Colon (tissue), 2 donors: ENCODE results near the gene FIBP.
"Not testable (repeated sequence)": the region's sequence is repeated elsewhere in the genome, so short reads cannot be mapped to it uniquely, and the experiment has no call there.

Source experiments
- FAIRE-seq: peaks from 2 replicates; lab custom pipeline; 2012; peaks lifted over from hg19 to GRCh38; lab: Jason Lieb, UNC
- donor health status: control.
- donor health status: control.

The FIBP gene

DNA sequence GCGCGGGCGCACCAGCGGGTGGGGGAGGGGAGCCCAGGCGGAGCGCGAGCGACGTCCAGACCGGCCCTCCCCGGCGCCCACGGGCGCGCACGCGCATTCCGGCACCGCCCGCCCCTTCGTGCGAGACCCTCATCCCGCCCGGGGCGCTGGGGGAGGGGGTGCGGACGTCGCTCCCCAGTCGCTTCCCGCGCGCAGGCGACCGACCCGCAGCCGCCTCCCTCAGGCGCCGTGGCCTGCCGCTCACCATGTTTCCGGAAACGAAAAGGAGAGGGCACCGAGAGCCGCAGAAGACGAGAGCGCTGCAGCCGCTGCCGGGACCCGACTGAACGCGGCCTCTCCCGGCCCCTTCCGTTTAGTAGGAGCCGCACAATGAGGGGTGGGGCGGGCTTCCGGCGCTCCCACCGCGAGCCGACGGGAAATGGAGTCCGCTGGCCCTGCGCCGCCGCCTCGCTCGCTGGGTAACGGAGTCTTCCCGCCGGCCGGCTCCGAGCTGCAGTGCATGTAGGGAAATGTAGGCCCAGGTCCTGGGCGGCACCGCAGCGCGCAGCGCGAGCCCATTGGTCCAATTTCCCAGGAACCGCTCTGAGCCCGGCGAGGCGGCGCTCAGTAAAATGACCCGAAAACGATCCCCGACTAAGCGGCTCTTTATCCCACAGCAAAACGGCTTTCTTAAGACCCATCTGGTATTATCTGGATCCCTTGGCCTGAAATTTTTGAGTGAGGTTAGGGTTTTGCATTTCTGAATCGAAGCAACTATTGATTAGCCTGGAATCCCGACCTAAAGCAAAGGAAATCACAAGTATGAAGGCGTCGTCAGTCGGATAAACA is 30.2 kb downstream of the FIBP start, which contains the start of gene CFL1:
CFL1 (minus strand) TSS at position 328 of the 828 bp plus-strand sequence; CDS start at position 247, 81 bp downstream.
- no peak for FAIRE-seq

DNA sequence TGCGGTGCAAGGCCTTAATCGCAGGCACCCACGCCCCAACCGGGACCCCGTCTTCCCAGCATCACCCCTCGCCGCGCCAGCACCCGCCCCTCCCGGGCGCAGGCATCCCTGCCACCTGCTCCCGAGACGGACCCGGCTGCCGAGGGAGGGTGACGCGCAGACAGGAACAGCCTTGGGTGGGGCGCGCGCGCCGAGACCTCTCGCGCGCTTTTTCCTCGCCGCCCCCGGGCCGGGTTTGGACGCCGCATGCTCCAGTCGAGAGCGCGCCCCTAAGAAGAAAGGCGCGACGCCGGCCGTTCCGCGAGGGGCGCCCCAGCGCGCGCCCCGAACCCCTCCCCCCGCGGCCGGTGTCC is 30.8 kb downstream of the FIBP start:
- no peak for FAIRE-seq

- FAIRE-seq = no peak
Measured at GRCh38 chr11:65856689-65857499, 31.4 kb downstream of the FIBP start.

DNA sequence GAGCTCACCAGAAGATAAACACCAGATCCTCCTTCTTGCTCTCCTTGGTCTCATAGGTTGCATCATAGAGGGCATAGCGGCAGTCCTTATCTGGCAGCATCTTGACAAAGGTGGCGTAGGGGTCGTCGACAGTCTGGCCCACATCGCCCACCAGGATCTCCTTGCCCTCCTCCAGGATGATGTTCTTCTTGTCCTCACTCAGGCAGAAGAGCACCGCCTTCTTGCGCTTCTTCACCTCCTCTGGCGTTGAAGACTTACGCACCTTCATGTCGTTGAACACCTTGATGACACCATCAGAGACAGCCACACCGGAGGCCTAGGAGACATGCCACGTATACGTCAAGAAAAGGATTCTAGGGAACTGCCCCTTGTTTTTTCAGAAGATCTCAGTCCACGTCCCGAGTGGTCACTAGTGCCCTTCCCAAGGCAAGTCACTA is 32.3 kb downstream of the FIBP start:
- FAIRE-seq = no peak

DNA sequence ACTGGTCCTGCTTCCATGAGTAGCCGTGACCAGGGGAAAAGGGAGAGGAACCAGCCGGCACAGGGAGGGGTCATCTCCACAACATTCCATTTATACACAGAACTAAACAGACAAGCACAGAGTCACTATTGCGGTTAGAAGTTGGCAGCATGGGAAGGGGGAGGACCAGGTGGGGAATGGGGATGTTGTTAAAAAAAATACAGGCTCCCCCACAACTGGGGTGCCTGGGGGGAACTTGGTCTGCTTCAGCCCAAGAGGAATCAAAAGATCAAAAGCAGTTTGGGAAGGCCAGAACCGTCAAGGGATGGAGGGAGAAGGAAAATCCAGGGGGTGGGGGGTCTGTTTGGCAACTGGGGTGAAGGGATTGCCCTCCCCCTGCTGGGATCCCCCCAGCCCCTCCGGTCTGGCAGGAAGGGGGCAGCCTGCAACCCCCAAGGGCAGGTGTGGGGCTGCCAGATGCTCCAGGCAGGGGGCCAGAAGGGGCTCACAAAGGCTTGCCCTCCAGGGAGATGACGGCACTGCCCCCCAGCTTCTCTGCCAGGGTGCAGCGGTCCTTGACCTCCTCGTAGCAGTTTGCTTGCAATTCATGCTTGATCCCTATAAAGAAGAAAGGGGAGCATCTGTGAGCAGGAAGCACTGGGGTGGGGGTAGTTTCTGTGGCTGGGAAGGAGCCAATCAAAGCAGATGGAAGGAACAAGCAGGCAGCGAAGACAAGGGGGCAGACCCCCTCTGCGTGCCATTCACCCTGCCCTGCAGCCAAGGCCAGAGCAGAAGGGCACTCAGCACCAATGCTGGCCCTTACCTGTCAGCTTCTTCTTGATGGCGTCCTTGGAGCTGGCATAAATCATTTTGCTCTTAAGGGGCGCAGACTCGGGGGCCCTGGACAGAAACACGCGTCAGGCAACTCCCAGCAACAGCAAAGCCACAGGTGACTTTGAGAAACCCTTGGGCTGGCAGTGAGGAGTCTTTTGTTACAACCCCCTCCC is 33.1 kb downstream of the FIBP start:
- no peak for FAIRE-seq

- FAIRE-seq = no peak
Measured at GRCh38 chr11:65854161-65854592, 34.1 kb downstream of the FIBP start.

DNA sequence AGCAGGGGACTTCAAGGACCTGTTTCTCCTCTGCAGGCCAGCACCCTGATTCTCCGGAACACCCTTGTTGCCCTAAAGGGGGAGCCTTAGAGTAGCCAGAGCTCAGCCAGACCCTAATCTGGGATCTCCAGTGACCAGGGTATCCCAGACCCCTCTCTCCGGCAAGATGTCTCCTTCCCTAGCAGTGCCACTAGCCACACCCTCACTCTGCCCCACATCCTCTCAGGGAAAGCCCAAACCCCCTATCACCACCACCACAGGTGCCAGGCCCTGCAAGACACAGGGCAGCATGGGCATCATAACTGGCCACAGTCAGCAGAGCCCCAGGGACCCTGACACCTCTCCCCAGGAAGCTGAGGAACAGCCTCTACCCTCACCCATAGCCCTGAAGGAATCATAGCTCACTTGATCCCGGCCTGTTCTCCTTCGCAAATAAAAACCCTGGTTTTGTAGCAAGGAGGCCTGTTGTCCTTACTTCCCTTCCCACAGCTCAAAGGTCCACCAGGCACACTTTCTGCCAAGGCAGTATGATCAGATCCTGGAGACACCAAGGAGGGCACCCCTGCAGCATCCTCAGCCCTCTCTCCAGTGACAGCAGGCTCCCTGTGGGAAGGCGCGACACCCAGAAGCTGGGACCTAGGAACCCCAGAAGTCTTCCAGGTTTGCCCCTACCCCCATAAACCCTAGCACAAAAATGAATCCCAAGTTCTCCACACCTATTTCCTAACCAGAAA is 34.9 kb downstream of the FIBP start:
- no peak for FAIRE-seq

- no peak for FAIRE-seq
Measured at GRCh38 chr11:65852508-65853245, 35.6 kb downstream of the FIBP start.

DNA sequence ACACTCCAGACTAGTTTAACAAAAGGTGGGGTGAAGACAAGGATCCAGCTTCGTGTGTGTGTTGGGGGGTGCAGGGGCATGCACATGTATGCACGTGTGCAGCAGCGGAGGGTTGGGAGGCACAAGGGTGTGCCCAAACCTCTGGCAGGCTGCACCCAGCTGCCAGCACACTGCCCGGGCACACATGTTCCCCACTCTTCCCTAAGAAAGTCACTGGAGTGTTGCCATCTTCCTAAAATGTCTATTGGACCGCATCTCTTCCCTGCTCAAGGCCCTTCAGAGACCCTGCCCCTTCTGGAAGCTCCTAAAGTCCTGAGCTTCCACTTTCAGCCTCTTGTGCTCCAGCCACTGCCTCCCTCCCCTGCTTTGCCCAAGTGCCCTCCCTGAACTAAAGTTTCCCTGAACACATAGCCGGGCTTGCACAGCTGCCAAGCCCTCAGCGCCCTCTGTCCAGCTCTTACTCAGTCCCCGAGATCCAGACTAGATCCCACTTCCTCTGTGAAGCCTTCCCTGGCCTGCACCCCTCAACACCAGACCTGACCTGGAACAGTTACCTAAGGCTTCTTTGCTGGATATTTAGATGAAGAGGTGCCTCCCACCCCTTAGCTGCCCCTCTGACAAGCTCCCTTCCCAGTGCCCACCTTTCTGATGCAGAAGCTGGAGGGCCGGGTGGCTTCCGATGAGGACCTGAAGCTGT is 36.3 kb downstream of the FIBP start:
- no peak for FAIRE-seq

GRCh38 chr11:65851083-65851579 is 37.1 kb downstream of the FIBP start:
- FAIRE-seq = no peak

DNA sequence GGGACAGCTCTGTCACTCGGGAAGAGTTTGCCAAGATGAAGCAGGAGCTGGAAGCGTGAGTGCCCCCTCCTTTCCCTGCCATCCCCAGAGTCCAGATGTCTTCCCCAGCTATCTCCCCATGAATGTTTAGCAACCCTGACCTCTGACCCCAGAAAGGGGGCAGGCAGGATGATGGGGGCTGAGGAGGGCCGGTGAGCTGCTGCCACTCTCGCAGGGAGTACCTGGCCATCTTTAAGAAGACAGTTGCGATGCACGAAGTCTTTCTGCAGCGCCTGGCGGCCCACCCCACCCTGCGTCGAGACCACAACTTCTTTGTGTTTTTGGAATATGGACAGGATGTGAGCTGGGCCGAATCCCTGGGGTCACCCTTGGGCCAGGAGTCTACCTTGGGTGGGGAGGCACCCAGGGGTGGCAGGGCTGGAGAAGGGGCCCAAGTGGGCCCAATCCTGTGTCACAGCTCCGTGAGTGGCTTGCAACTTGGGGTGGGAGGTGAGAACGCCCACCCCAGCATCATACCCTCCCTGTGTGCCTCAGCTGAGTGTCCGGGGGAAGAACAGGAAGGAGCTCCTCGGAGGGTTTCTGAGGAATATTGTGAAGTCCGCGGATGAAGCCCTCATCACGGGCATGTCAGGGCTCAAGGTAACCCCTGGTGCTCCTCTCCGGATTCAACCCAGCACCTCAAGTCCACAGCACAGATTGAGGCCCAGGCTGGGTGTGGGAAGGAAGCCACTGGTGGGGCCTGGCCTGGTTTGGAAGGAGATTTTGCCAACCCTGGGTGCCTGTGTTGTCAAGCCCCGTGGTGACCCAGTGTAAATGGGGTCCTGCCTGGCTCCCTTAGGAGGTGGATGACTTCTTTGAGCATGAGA is 37.8 kb downstream of the FIBP start:
- no peak for FAIRE-seq

DNA sequence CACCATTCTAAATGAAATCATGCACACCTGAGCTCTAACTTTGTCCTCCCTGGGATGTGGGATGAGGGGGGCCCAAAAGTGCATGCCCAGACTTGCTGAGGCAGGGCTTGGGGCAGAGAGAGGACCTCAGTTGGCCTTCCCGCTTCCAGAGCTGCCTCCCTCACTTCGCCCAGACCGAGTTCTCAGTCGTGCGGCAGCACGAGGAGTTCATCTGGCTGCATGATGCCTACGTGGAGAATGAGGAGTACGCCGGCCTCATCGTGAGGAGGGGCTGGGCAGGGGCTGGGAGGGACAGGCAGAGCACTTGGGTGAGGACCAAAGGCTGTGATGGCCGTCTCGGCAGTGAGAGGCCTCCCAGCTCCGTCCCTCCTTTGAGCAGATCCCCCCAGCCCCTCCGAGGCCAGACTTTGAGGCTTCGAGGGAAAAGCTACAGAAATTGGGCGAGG is 38.5 kb downstream of the FIBP start:
- FAIRE-seq = no peak

- no peak for FAIRE-seq
Measured at GRCh38 chr11:65849366-65849765, 38.9 kb downstream of the FIBP start.

- FAIRE-seq = not testable (repeated sequence)
Measured at GRCh38 chr11:65848693-65849092, 39.6 kb downstream of the FIBP start.

GRCh38 chr11:65847746-65848145 is 40.5 kb downstream of the FIBP start:
- FAIRE-seq = no peak

DNA sequence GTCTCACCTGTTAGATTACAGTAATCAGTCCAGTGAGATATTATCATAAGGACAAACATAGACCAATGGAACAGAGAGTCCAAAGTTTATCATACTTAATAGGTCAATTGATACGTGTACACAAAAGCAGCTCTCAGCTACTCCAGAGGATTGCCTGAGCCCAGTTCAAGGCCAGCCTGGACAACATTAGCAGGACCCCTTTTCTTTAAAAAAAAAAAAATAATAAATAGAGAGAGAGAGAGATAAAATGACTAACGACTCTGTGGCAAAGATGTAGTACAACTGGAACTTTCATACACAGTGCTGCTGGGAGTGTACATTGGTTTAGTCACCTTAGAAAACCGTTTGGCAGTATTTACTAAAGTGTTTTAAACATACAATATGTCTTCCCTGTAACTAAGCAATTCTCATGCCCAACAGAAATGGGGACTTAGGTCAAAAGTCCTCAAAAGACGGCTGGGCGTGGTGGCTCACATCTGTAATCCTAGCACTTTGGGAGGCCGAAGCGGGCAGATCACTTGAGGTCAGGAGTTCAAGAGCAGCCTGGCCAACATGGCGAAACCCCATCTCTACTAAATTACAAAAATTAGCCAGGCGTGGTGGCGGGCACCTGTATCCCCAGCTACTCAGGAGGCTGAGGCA is 43.9 kb downstream of the FIBP start:
- FAIRE-seq = no peak

- no peak for FAIRE-seq
Measured at GRCh38 chr11:65843811-65844210, 44.5 kb downstream of the FIBP start.

DNA sequence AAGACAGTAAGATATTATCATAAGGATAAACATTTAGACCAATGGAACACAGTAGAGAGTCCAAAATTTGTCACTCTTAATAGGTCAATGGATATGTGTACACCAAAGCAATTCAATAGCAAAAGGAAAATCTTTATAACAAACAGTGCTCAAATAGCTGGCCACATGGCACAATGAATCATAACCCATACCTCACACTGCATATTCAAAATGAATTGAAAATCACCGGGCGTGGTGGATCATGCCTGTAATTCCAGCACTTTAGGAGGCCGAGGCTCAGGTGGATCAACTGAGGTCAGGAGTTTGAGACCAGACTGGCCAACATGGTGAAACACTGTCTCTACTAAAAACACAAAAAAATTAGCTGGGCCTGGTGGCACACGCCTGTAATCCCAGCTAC is 46.1 kb downstream of the FIBP start:
- no peak for FAIRE-seq
